Natural killer cell (primary cell): ENCODE results near the gene PLA2G1B. TPM values are rescaled to one million over a fixed set of nuclear protein-coding genes. Genes with fewer than 3 reads are reported as not detected.

ENCODE experiments used
- ATAC-seq, 3 donors: fragments of 150-1000 bp in 2 of 3; fragments of 200-7000 bp in 1 of 3; cut with Tn5 transposase; 1 replicate in 1 of 3; 2 replicates in 2 of 3; pipeline ENCODE4 v1.10.0; 2021; ENCODE audit warnings: mild to moderate bottlenecking in 2 of 3, moderate library complexity in 2 of 3
- DNase-seq, 2 donors: peaks; one replicate each; pipeline versions ENCODE4 v3.0.0 to v3.0.0-alpha.2; 2013 to 2021; ENCODE audit warnings: mixed read lengths in 1 of 2
- H3K27ac ChIP-seq: one replicate; pipeline ENCODE4 v1.5.1; 2013; ENCODE audit warnings: mild to moderate bottlenecking, low read length
- H3K27me3 ChIP-seq: one replicate; pipeline ENCODE4 v1.6.1; 2013; ENCODE audit warnings: low read length; ENCODE audit not compliant: control insufficient read depth, insufficient read depth
- H3K36me3 ChIP-seq: one replicate; pipeline ENCODE4 v1.6.1; 2013; ENCODE audit warnings: low read length; ENCODE audit not compliant: control insufficient read depth, insufficient read depth
- H3K4me1 ChIP-seq: one replicate; pipeline ENCODE4 v1.6.1; 2013; ENCODE audit warnings: low read length; ENCODE audit not compliant: control insufficient read depth, insufficient read depth
- H3K4me3 ChIP-seq: one replicate; pipeline ENCODE4 v1.5.1; 2013; ENCODE audit warnings: low read length
- H3K9me3 ChIP-seq: one replicate; pipeline ENCODE4 v1.6.1; 2013; ENCODE audit warnings: low read length; ENCODE audit not compliant: control insufficient read depth, insufficient read depth
- H3K27ac Mint-ChIP-seq, 2 donors: one replicate each; pipeline ENCODE4 v1.8.0; 2022; ENCODE audit warnings: mild to moderate bottlenecking in 2 of 2, mixed read lengths in 2 of 2, moderate library complexity in 1 of 2
- H3K27me3 Mint-ChIP-seq, 2 donors: one replicate each; pipeline ENCODE4 v1.8.0; 2022; ENCODE audit warnings: low read depth in 2 of 2, mixed read lengths in 2 of 2
- H3K36me3 Mint-ChIP-seq: one replicate; pipeline ENCODE4 v1.8.0; 2022; ENCODE audit warnings: mixed read lengths
- H3K4me1 Mint-ChIP-seq, 2 donors: one replicate each; pipeline ENCODE4 v1.8.0; 2022; ENCODE audit warnings: mixed read lengths in 2 of 2
- H3K4me3 Mint-ChIP-seq: one replicate; pipeline ENCODE4 v1.8.0; 2022; ENCODE audit warnings: mild to moderate bottlenecking, moderate library complexity, mixed read lengths
- H3K9me3 Mint-ChIP-seq, 2 donors: one replicate each; pipeline ENCODE4 v1.8.0; 2022; ENCODE audit warnings: mixed read lengths in 2 of 2
- WGBS: methylation state at CpG from one replicate; pipeline ENCODE4 v1.1.7; 2013; ENCODE audit warnings: missing lambda C conversion rate; ENCODE audit not compliant: insufficient coverage; 5-methylcytosine and 5-hydroxymethylcytosine counted together
- intact Hi-C: fragments of 100-400 bp; cut with micrococcal nuclease; formaldehyde crosslinking; loops from one replicate; pipeline ENCODE4 v1.14.2; 2022
- total RNA-seq, 4 donors: library from RNA; stranded (reverse); fragments of 120-200 nt in 1 of 4; gene quantifications; one replicate each; pipeline versions ENCODE4 v1.2.3 to v1.2.4, GENCODE V29; 2013 to 2022
- TF ChIP-seq, protein P1 (sequence below): fragments of 200-600 bp; IDR thresholded peaks from one replicate; pipeline ENCODE4 v1.8.0; 2022; ENCODE audit warnings: antibody characterized with exemption

The PLA2G1B gene
- total RNA-seq, 3 donors from 2014 or later (not counting 1 experiment from before 2014, with no cell fraction given) = 0.52 TPM; not detected in 2

DNA sequence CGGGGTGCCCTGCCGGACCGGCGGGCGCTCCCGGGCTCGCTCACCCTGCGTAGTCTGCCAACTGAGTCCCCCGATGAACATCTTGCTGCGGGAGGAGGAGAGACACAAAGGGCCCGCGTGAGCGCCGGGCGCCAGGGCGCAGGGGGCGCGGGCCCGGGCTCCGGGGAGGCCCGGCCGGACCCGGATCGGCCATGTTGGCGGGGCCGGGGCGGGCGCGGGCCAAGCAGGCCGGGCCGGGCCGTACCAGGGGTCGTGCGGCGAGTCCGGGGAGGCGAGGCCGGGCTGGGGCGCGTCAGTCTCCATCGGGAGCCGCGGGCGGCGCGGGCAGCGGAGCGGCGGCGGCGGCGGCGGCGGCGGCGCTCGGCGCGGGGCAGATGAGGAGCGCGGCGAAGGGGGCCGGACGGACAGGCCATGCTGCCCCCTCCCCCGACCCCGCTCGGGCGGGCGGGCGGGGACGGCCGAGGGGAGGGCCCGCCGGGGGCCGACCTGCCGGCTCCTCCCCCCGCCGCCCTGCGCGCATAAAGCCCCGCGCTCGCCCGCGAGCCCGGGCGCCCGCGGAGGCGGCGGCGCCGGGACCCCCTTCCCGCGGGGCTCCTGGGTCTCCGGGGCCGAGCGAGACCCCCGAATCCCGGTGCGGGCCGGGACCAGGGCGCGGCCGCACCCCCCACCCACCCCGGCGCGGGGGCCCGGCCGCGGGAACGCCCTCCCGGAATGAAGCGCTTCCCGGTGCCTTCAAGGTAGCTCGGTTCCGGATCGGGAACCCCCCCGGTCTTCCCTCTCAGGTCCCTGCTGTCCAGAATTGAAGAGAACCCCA, 41.4 kb upstream of the PLA2G1B start, which contains the start of gene MSI1:
Gene MSI1 (minus strand): TSS at position 376 of the 814 bp plus-strand sequence. CDS start 73 bp downstream, at position 303.
- WGBS = under 1% methylated on average over 119 of the region's 119 CpGs
- Mint-ChIP-seq H3K4me3 (peak within 1 kb of the TSS; percentile 55), H3K4me1 (peaks cover 0 to 10% of the 10 kb centered on the region in 2 donors), H3K27me3 (peaks cover 56 to 73% of the 10 kb centered on the region in 2 donors), H3K9me3 (no peaks in the 10 kb centered on the region), H3K36me3 (no peaks in the 10 kb centered on the region), H3K27ac (no peak within 1 kb of the TSS)
- Histone ChIP-seq H3K27ac (no peak within 1 kb of the TSS), H3K36me3 (no peaks in the 10 kb centered on the region), H3K27me3 (peaks cover 34% of the 10 kb centered on the region), H3K4me1 (peaks cover 5% of the 10 kb centered on the region), H3K9me3 (no peaks in the 10 kb centered on the region), H3K4me3 (no peak within 1 kb of the TSS)
- TF ChIP-seq, protein P1, sequence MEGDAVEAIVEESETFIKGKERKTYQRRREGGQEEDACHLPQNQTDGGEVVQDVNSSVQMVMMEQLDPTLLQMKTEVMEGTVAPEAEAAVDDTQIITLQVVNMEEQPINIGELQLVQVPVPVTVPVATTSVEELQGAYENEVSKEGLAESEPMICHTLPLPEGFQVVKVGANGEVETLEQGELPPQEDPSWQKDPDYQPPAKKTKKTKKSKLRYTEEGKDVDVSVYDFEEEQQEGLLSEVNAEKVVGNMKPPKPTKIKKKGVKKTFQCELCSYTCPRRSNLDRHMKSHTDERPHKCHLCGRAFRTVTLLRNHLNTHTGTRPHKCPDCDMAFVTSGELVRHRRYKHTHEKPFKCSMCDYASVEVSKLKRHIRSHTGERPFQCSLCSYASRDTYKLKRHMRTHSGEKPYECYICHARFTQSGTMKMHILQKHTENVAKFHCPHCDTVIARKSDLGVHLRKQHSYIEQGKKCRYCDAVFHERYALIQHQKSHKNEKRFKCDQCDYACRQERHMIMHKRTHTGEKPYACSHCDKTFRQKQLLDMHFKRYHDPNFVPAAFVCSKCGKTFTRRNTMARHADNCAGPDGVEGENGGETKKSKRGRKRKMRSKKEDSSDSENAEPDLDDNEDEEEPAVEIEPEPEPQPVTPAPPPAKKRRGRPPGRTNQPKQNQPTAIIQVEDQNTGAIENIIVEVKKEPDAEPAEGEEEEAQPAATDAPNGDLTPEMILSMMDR = no peak
- no peak for DNase-seq
- intact Hi-C loops = no loop called here
- ATAC-seq = peak in 1 of 3 donors; percentile 28

DNA sequence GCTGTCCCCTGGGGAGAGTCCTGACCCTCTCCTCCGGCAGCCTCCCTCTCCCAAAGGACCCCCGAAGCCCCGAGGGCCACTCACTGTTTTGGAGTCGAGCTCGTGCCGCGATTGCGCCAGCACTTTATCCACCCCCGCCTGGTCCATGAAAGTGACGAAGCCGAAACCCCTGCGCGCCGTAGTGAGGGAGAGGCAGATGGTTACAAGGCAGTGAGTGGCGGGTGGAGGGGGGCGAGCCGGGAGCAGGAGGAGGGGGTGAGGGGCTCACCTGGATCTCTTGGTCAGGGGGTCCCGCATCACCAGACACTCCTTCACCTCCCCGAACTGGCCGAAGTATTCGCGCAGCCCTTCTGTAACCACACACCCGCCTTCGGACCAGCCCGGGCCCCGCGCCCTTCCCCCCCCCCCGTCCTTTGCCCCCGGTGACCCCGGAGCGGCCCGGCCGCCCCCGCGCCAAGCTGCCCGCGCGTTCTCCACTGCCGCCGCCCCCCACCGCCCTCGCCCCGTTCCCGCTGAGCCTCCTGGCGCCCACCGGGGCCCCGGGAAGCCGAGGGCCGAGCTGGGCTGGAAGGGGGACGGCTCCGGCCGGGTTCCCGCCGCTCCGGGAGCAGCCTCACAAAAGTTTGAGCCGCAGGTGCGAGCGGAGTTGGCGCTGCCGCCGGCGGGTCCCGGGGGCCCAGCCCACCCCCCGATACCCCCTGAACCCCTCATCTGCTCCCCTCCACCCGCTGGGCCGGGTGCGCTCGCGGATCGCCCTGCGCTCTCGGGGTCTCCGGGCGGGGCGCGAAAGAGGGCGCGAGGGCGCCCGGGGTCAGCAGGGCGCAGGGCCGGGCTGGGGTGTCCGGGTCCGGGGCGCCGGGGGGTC, 40.6 kb upstream of the PLA2G1B start:
- no peak overlapping the region for H3K27ac Mint-ChIP-seq

DNA sequence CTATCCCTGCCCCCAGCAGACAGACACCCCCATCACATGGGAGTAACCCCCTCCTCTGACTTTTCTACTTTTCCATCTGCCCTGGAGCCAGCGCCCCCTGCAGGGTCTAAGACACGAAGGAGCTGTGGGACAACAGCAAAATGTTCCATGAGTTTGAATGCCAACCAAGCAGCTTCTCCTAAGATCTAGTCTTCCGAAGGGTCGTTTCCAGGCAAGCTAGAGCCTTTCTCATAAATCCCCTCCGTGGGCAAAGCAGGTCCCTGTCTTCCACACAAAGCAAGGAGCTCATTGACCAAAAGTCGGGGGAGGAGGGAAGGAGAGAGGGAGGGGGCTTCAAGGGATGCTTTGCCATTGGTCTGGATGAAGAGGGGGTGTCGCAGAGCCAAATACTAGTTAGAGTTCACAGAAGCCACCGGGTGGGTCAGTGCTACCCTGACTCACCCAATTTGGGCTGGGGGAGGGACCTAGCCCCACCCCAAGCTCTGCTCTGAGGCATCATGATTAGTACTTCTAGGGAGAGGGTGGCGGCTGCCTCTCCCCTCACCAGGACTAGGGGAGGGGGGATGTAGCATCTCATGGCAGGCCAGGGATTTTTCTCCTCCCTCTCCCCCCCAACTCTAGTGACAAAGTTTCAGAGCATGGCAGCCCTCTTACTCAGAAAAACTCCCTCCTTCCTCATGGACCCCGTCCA, 39.8 kb upstream of the PLA2G1B start:
- TF ChIP-seq, protein P1 = no peak
- Mint-ChIP-seq H3K4me1 (peaks cover 0 to 11% of the 10 kb centered on the region in 2 donors), H3K9me3 (no peaks in the 10 kb centered on the region), H3K27me3 (peaks cover 68 to 80% of the 10 kb centered on the region in 2 donors), H3K4me3 (peak overlapping the region; percentile 64), H3K36me3 (no peaks in the 10 kb centered on the region), H3K27ac (no peak overlapping the region)
- ATAC-seq (no peak), DNase-seq (peak in 1 of 2 donors; percentile 34)
- Histone ChIP-seq H3K36me3 (no peaks in the 10 kb centered on the region), H3K27ac (no peak overlapping the region), H3K9me3 (no peaks in the 10 kb centered on the region), H3K4me1 (peaks cover 5% of the 10 kb centered on the region), H3K4me3 (no peak overlapping the region), H3K27me3 (peaks cover 34% of the 10 kb centered on the region)
- WGBS = 13% methylated on average over 9 of the region's 10 CpGs
- intact Hi-C loops = no loop called here

More for the DNA sequence above, 40.6 kb upstream of the PLA2G1B start:
- Histone ChIP-seq H3K4me3 (no peak overlapping the region), H3K27me3 (peaks cover 34% of the 10 kb centered on the region), H3K36me3 (no peaks in the 10 kb centered on the region), H3K4me1 (peaks cover 5% of the 10 kb centered on the region), H3K27ac (no peak overlapping the region), H3K9me3 (no peaks in the 10 kb centered on the region)
- TF ChIP-seq, protein P1 = no peak
- WGBS = 2% methylated on average over 81 of the region's 86 CpGs
- no peaks in the 10 kb centered on the region for H3K36me3 Mint-ChIP-seq
- ATAC-seq (no peak), DNase-seq (no peak)
- intact Hi-C loops = no loop called here
- H3K9me3 Mint-ChIP-seq = no peaks in the 10 kb centered on the region
- peaks cover 60 to 77% of the 10 kb centered on the region in 2 donors for H3K27me3 Mint-ChIP-seq
- peak overlapping the region; percentile 64 for H3K4me3 Mint-ChIP-seq
- H3K4me1 Mint-ChIP-seq = peaks cover 0 to 10% of the 10 kb centered on the region in 2 donors
